Measurements from ENCODE around the gene SEPTIN1. TPM values are rescaled to one million over a fixed set of nuclear protein-coding genes. Genes with fewer than 3 reads are reported as not detected.

SEPTIN1 gene
- total and polyA plus RNA-seq, 2 of the 13 experiments (the other 11 are each of a cell fraction or from before 2014, with no cell fraction given), result 0.18 to 0.67 TPM

- TF ChIP-seq ZC3H4 (CRISPR knock-in tag; IDR thresholded peaks at IDR 0.05; ENCODE audit: borderline replicate concordance) (no peak), NR2C2 (CRISPR knock-in tag; IDR thresholded peaks at IDR 0.05; ENCODE audit: borderline replicate concordance) (no peak; the same call in 1 of the 2 replicates), DBP (CRISPR knock-in tag; IDR thresholded peaks at IDR 0.05; ENCODE audit: not compliant biosample characterization) (peak; percentile 67), TEAD3 (CRISPR knock-in tag; optimal IDR thresholded peaks at IDR 0.05; ENCODE audit: borderline replicate concordance) (no peak), HINFP (CRISPR knock-in tag; IDR thresholded peaks at IDR 0.05; ENCODE audit: low read depth) (0 out of 2 replicates have a peak, but pooled peaks have one; percentile 52), AHDC1 (CRISPR knock-in tag; IDR thresholded peaks at IDR 0.05; ENCODE audit: borderline replicate concordance) (no peak; the same call in 1 of the 2 replicates), PRDM15 (CRISPR knock-in tag; IDR thresholded peaks at IDR 0.05) (peak; percentile 71), MBD4 (IDR thresholded peaks at IDR 0.05; ENCODE audit: borderline replicate concordance, low read length) (no peak), HOMEZ (CRISPR knock-in tag; IDR thresholded peaks at IDR 0.05; ENCODE audit: low read depth) (0 out of 2 replicates have a peak, but pooled peaks have one; percentile 0), SAFB2 (CRISPR knock-in tag; IDR thresholded peaks at IDR 0.05; ENCODE audit: borderline replicate concordance, low read depth) (no peak; the same call in none of the 2 replicates), ZMYM4 (CRISPR knock-in tag; IDR thresholded peaks at IDR 0.05) (peak; percentile 82; the same call in 1 of the 2 replicates), CREB3 (CRISPR knock-in tag; IDR thresholded peaks at IDR 0.05) (peak; percentile 33; the same call in 1 of the 2 replicates), NFE2L1 (CRISPR knock-in tag; IDR thresholded peaks at IDR 0.05; ENCODE audit: borderline replicate concordance) (0 out of 2 replicates have a peak, but pooled peaks have one; percentile 32)
These were observed 48.1 kb upstream of the SEPTIN1 start (continued) for GRCh38 chr16:30430428-30430970.
